Central memory CD8-positive, alpha-beta T cell (primary cell): Measurements from ENCODE around the gene RNF123.

ENCODE experiments used
- ATAC-seq: fragments of 150-1000 bp; cut with Tn5 transposase; replicated peaks from 2 replicates; pipeline ENCODE4 v1.10.0; 2022; ENCODE audit warnings: mild to moderate bottlenecking, moderate FRiP score, moderate number of reproducible peaks; ENCODE audit not compliant: poor library complexity, severe bottlenecking; ENCODE audit errors: extremely low read depth
- DNase-seq, 2 donors: peaks; one replicate each; pipeline ENCODE4 v3.0.0; 2021; ENCODE audit warnings: low spot score in 2 of 2
- H3K27ac Mint-ChIP-seq: one replicate; pipeline ENCODE4 v1.8.0; 2022; ENCODE audit warnings: low read depth, mild to moderate bottlenecking, moderate library complexity, mixed read lengths
- H3K27me3 Mint-ChIP-seq: one replicate; pipeline ENCODE4 v1.8.0; 2022; ENCODE audit warnings: mixed read lengths
- H3K36me3 Mint-ChIP-seq: one replicate; pipeline ENCODE4 v1.8.0; 2022; ENCODE audit warnings: mild to moderate bottlenecking, moderate library complexity, mixed read lengths; ENCODE audit not compliant: insufficient read depth
- H3K4me1 Mint-ChIP-seq: one replicate; pipeline ENCODE4 v1.8.0; 2022; ENCODE audit warnings: mixed read lengths
- H3K4me3 Mint-ChIP-seq: one replicate; pipeline ENCODE4 v1.8.0; 2022; ENCODE audit warnings: mild to moderate bottlenecking, moderate library complexity, mixed read lengths
- H3K9me3 Mint-ChIP-seq: one replicate; pipeline ENCODE4 v1.8.0; 2022; ENCODE audit warnings: mixed read lengths

RNF123 gene

DNA sequence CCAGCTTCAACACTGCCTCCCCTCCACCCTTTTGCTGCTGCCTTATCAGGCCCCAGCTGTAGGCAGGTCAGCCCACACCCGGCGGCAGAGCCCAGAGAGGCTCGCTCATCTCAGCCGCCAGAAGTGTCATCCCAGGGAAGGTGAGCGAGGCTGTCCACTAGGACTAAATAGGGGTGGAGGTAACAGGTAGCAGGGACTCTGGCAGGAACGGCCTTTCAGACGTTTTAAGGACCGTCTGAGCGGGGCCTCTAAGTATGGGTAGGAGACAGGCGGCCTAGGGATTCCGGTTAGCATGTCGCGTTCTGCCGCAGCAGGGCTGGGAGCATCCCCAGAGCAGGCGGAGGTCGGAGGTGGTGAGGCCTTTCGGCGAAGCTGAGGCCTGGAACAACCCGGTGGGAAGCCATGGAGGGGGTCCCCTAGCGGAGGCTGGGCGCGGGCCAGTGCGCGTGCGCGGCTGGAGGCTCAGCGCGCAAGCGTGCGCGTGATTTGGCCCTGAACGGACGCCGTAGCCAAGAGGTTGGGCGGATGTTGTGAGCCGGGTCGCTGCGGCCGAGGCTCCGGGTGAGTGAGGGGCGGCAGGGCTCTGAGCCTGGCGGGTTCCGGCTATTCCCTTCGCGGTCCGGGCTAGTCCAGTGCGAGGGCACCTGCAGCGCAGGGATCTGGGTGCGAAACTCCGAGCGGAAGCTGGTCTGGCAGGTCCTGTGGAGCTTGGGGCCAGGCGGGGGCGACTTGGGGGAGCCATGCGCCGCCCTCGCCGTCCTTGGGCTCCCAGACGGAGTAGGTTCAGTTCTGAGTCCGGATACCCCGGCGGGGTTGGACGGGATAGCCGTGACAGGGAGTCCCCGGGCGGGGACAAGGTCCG is at the start of gene RNF123, which contains the start of gene MST1:
TSS of gene RNF123 (plus strand) at position 512 of the 862 bp plus-strand sequence. CDS start 1,609 bp downstream, outside the sequence.
TSS of gene MST1 (minus strand) at position 429 of the 862 bp plus-strand sequence. CDS start 783 bp downstream, outside the sequence.
- no peaks in the 10 kb centered on the region for H3K27me3 Mint-ChIP-seq
- peak within 1 kb of the TSS; percentile 97 for H3K4me3 Mint-ChIP-seq
- peaks cover 43% of the 10 kb centered on the region for H3K4me1 Mint-ChIP-seq
- H3K27ac Mint-ChIP-seq = peak within 1 kb of the TSS; percentile 98
- H3K36me3 Mint-ChIP-seq = peaks cover 13% of the 10 kb centered on the region
- ATAC-seq = peak; percentile 80
- DNase-seq = peak; percentile 87 to 89
- H3K9me3 Mint-ChIP-seq = no peaks in the 10 kb centered on the region

DNA sequence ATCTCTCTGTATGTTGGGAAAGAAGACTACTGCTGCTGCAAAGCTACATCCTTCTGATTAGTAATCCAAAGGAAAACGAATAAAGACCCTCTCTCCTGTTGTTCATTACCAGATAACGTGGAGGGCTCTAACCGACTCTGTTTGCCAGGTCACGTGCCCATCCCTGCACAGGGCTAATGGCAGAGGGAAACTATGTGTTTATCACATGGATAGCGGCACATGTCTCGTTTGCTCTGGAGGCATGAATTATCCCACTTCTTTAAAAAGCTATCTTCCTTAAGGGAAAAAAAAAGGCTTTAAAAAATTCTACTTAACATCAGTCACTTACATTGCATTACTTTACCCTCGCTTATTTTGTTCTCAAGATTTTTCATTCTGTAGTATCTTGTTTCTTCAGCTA is 48.1 kb upstream of the RNF123 start:
- no peaks in the 10 kb centered on the region for H3K9me3 Mint-ChIP-seq
- DNase-seq = no peak
- no peak overlapping the region for H3K27ac Mint-ChIP-seq
- H3K4me3 Mint-ChIP-seq = no peak overlapping the region
- no peaks in the 10 kb centered on the region for H3K27me3 Mint-ChIP-seq
- H3K36me3 Mint-ChIP-seq = no peaks in the 10 kb centered on the region
- H3K4me1 Mint-ChIP-seq = no peaks in the 10 kb centered on the region
- no peak for ATAC-seq

DNA sequence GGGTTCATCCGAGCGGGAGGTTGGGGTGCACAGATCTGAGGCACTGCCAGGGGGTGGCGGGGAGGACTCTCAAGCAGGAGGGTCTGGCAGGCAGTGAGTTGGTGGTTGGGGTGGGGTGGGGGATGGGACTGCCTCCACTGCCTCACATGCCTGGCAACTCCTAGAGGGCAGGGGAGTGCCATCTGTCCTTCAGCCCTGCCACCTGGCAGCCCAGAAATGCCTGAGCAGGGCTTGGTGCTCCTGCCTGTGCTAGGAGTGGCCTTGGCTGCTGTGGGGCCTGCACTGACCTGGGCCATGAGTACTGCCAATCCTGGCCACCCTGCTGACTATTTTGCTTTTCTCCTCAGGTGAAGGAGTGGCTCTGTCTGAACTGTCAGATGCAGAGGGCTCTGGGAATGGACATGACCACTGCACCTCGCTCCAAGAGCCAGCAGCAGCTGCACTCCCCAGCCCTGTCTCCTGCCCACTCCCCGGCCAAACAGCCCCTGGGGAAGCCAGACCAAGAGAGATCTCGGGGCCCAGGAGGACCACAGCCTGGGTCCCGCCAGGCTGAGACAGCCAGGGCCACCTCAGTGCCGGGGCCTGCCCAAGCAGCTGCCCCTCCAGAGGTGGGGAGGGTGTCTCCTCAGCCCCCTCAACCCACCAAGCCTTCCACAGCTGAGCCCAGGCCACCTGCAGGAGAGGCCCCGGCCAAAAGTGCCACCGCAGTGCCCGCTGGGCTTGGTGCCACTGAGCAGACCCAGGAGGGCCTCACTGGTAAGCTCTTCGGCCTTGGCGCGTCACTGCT is 47.2 kb upstream of the RNF123 start:
- Mint-ChIP-seq H3K27ac (no peak overlapping the region), H3K27me3 (no peaks in the 10 kb centered on the region), H3K36me3 (no peaks in the 10 kb centered on the region), H3K4me1 (no peaks in the 10 kb centered on the region), H3K9me3 (no peaks in the 10 kb centered on the region), H3K4me3 (no peak overlapping the region)
- ATAC-seq (no peak), DNase-seq (no peak)

DNA sequence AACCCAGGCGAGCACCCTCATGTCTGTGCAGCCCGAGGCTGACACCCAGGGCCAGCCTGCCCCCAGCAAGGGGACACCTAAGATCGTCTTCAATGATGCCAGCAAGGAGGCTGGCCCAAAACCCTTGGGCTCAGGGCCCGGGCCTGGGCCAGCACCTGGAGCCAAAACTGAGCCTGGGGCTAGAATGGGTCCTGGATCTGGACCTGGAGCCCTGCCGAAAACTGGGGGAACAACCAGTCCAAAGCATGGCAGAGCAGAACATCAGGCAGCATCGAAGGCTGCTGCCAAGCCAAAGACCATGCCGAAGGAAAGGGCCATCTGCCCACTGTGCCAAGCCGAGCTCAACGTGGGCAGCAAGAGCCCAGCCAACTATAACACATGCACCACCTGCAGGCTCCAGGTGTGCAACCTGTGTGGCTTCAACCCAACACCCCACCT is 46.6 kb upstream of the RNF123 start:
- no peaks in the 10 kb centered on the region for H3K27me3 Mint-ChIP-seq
- no peak for ATAC-seq
- H3K4me1 Mint-ChIP-seq = no peaks in the 10 kb centered on the region
- no peak overlapping the region for H3K4me3 Mint-ChIP-seq
- no peaks in the 10 kb centered on the region for H3K36me3 Mint-ChIP-seq
- H3K9me3 Mint-ChIP-seq = no peaks in the 10 kb centered on the region
- DNase-seq = no peak
- no peak overlapping the region for H3K27ac Mint-ChIP-seq

DNA sequence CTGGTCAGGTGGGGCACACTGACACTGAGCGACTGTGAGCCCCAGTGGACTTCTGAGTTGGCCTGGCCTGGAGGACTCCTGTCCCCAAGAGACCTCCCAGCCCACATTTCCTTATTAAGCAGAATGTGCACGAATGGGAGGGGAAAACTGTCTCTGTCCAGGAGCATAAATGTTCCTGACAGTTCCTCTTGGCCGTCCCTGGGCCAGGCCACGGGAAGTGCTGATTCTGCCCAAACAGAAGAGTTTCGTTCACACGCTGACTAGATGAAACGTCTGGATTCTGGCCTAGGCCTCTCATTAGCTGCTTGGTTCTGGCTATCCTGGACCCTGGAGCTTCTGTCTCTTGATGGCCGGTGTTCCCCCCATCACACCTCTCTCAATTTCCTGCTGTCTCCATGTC is 44.7 kb upstream of the RNF123 start:
- Mint-ChIP-seq H3K27me3 (no peaks in the 10 kb centered on the region), H3K4me3 (no peak overlapping the region), H3K9me3 (no peaks in the 10 kb centered on the region), H3K36me3 (peaks cover 3% of the 10 kb centered on the region), H3K4me1 (no peaks in the 10 kb centered on the region), H3K27ac (no peak overlapping the region)
- no peak for DNase-seq
- ATAC-seq = no peak

DNA sequence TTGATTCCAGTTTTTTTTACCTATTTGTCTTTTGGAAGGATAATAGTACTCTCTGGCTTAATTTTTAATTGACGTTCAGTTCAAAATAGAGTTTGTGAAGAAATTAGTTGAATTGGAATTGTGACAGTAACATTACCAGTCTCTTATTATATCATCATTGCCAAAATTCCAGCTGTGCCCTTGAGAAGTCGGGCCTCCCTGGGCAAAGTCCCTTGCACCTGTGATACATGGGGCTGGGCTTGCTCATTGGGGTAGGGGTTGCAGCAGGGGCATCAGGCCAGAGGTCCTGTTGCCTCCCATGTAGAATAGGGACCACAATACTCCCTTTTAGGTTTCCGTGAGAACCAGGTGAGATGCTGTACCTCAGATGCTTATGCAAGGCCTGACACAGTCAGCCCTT is 43.1 kb upstream of the RNF123 start:
- Mint-ChIP-seq H3K4me3 (no peak overlapping the region), H3K27me3 (no peaks in the 10 kb centered on the region), H3K27ac (no peak overlapping the region), H3K4me1 (no peaks in the 10 kb centered on the region), H3K36me3 (peaks cover 3% of the 10 kb centered on the region), H3K9me3 (no peaks in the 10 kb centered on the region)
- no peak for DNase-seq
- no peak for ATAC-seq

DNA sequence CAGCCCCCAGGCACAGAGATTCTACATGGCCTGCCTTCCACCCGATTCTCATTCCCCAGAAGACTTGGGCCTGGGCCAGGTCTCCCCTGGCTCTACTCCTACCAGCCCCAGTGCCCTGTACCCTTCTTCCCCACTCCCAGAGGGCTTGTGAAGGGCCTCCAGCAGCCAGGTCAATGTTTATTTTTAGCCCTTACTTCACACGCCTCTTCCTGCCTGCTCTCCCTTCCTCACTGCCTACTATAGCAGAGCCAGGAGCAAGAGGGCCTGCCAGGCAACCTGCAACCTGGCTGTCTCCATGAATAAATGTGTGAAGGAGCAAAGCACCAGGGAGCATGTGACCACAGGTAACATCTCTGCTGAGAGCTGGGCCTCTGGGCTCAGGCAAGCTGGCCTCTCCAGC is 41.6 kb upstream of the RNF123 start:
- peaks cover 3% of the 10 kb centered on the region for H3K36me3 Mint-ChIP-seq
- no peak overlapping the region for H3K4me3 Mint-ChIP-seq
- no peak for ATAC-seq
- H3K27me3 Mint-ChIP-seq = no peaks in the 10 kb centered on the region
- H3K4me1 Mint-ChIP-seq = no peaks in the 10 kb centered on the region
- no peak overlapping the region for H3K27ac Mint-ChIP-seq
- DNase-seq = no peak
- H3K9me3 Mint-ChIP-seq = no peaks in the 10 kb centered on the region

DNA sequence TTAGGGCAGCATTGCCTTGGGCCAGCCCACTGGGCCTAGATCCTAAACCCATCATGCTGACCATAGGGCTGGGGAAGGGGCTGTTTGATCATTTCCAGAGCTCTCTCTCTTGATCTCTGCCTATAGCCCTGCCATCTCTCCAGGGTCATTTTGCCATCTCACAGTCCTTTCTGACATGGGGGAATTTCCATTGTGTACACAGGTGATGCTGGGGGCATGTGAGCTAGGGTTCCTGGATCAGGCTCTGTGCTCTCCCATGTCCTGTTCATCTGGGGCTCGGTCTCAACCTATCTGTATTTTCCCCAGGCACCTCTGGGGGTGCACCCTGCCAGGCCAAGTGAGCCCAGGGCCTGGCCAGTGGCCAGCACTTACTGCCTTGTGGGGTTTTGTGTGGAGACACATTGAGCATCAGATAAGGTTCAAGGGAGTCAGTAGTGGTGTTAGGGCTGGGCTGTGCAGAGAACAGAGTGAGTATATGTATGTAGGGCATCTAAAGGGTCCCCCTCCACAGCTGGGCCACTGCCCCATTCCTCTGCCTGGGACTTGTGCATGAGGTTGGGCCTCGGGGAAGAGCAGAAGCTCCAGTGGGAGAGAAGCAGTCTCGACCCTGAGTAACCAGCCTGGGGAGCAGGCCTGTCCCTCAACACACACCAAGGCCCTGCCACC is 40.9 kb upstream of the RNF123 start:
- Mint-ChIP-seq H3K9me3 (no peaks in the 10 kb centered on the region), H3K36me3 (peaks cover 3% of the 10 kb centered on the region), H3K27ac (no peak overlapping the region)

DNA sequence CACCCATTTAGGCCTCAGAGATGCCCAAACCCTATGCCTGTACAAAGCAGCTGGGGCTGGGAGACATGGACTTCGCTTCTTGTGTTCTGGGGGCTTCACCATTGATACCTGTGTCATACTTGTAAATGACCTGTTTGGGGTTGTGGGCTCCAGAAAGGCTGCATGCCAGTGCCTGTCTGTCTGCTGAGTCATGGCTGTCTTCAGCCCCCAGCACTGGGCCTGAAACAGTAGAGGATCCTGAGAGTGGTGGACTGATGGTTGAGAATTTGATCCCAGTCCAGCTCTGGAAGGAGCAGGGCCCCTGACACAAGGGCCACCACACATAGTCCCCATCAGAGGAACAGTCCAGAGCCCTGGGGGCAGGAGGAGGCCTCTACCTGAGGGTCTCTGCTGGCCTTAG is 39.8 kb upstream of the RNF123 start:
- no peaks in the 10 kb centered on the region for H3K9me3 Mint-ChIP-seq
- no peak overlapping the region for H3K4me3 Mint-ChIP-seq
- H3K27ac Mint-ChIP-seq = no peak overlapping the region
- ATAC-seq (no peak), DNase-seq (no peak)
- H3K36me3 Mint-ChIP-seq = peaks cover 3% of the 10 kb centered on the region
- H3K27me3 Mint-ChIP-seq = no peaks in the 10 kb centered on the region
- no peaks in the 10 kb centered on the region for H3K4me1 Mint-ChIP-seq

More for the DNA sequence above, 40.9 kb upstream of the RNF123 start:
- H3K27me3 Mint-ChIP-seq = no peaks in the 10 kb centered on the region
- no peaks in the 10 kb centered on the region for H3K4me1 Mint-ChIP-seq
- H3K4me3 Mint-ChIP-seq = no peak overlapping the region
- DNase-seq (no peak), ATAC-seq (no peak)

DNA sequence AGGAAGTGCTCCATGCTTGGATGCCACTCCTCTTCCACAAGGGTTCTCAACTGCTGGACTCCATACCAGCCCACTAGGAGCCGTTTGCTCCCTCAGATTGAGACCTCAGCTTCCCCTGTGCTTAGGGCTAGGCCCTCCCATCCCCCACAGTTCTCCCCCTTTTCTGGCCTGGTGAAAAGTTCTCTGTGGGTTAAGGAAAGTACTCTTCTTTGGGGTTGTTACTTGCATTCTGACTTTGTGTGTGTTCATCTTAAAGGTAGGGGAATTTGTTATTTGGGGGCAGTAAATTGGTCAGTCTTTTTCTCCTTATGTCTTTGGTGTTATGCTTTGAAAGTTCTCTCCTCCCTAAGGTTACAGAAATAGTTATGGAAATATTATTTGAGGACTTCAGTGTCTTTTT is 39.2 kb upstream of the RNF123 start:
- no peak for DNase-seq
- Mint-ChIP-seq H3K9me3 (no peaks in the 10 kb centered on the region), H3K27me3 (no peaks in the 10 kb centered on the region), H3K4me1 (no peaks in the 10 kb centered on the region), H3K36me3 (peaks cover 3% of the 10 kb centered on the region), H3K4me3 (no peak overlapping the region), H3K27ac (no peak overlapping the region)
- ATAC-seq = no peak

DNA sequence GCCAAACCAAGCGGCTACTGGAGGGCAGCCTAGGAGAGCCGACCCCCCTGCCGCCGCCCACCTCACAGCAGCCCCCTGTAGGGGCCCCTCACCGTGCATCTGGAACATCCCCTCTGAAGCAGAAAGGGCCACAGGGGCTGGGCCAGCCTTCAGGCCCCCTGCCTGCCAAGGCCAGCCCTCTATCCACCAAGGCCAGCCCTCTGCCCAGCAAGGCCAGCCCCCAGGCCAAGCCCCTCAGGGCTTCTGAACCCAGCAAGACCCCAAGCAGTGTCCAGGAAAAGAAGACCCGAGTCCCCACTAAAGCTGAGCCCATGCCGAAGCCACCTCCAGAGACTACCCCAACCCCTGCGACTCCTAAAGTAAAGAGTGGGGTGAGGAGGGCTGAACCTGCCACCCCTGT is 38.7 kb upstream of the RNF123 start:
- Mint-ChIP-seq H3K27ac (no peak overlapping the region), H3K4me1 (no peaks in the 10 kb centered on the region), H3K4me3 (no peak overlapping the region), H3K9me3 (no peaks in the 10 kb centered on the region), H3K27me3 (no peaks in the 10 kb centered on the region), H3K36me3 (peaks cover 3% of the 10 kb centered on the region)
- no peak for ATAC-seq
- no peak for DNase-seq

DNA sequence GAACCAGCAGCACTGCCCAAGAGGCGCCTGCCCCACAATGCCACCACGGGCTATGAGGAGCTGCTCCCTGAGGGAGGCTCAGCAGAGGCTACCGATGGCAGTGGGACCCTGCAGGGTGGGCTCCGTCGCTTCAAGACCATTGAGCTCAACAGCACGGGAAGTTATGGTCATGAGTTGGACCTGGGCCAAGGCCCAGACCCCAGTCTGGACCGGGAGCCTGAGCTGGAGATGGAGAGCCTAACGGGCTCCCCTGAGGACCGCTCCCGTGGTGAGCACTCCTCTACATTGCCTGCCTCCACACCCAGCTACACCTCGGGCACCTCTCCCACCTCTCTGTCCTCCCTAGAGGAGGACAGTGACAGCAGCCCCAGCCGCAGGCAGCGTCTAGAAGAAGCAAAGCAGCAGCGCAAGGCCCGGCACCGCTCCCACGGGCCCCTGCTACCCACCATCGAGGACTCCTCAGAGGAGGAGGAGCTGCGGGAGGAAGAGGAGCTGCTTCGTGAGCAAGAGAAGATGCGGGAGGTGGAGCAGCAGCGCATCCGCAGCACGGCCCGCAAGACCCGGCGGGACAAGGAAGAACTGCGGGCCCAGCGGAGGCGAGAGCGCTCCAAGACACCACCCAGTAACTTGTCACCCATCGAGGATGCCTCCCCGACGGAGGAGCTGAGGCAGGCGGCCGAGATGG is 37.0 kb upstream of the RNF123 start:
- Mint-ChIP-seq H3K36me3 (peaks cover 3% of the 10 kb centered on the region), H3K9me3 (no peaks in the 10 kb centered on the region), H3K4me1 (no peaks in the 10 kb centered on the region), H3K27ac (no peak overlapping the region), H3K27me3 (no peaks in the 10 kb centered on the region), H3K4me3 (no peak overlapping the region)
- no peak for DNase-seq
- ATAC-seq = no peak
